ENCODE results near the gene ZFYVE28.
"Not testable (repeated sequence)": the region's sequence is repeated elsewhere in the genome, so short reads cannot be mapped to it uniquely, and the experiment has no call there.

DNA sequence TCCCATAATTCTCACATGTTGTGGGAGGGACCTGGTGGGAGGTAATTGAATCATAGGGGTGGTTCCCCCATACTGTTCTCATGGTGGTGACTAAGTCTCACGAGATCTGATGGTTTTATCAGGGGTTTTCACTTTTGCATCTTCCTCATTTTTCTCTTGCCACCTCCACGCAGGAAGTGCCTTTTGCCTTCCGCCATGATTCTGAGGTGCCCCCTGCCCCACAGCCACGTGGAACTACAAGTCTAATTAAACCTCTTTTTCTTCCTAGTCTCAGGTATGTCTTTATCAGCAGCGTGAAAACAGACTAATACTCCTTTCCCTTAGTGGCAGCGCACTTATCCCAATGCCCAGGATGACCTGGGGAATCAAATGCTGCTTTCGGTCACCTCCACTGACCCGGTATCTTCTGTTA is 35.2 kb downstream of the ZFYVE28 start:
- TF ChIP-seq POLR2A (IDR thresholded peaks at IDR 0.05): not testable (repeated sequence)
- TF ChIP-seq, protein P1, sequence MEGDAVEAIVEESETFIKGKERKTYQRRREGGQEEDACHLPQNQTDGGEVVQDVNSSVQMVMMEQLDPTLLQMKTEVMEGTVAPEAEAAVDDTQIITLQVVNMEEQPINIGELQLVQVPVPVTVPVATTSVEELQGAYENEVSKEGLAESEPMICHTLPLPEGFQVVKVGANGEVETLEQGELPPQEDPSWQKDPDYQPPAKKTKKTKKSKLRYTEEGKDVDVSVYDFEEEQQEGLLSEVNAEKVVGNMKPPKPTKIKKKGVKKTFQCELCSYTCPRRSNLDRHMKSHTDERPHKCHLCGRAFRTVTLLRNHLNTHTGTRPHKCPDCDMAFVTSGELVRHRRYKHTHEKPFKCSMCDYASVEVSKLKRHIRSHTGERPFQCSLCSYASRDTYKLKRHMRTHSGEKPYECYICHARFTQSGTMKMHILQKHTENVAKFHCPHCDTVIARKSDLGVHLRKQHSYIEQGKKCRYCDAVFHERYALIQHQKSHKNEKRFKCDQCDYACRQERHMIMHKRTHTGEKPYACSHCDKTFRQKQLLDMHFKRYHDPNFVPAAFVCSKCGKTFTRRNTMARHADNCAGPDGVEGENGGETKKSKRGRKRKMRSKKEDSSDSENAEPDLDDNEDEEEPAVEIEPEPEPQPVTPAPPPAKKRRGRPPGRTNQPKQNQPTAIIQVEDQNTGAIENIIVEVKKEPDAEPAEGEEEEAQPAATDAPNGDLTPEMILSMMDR (IDR thresholded peaks at IDR 0.05): not testable (repeated sequence)

Data from body of pancreas (tissue), 4 donors.